ENCODE measurements around the gene SCTR.
"Not testable (repeated sequence)": the region's sequence is repeated elsewhere in the genome, so short reads cannot be mapped to it uniquely, and the experiment has no call there.

Gene SCTR

DNA sequence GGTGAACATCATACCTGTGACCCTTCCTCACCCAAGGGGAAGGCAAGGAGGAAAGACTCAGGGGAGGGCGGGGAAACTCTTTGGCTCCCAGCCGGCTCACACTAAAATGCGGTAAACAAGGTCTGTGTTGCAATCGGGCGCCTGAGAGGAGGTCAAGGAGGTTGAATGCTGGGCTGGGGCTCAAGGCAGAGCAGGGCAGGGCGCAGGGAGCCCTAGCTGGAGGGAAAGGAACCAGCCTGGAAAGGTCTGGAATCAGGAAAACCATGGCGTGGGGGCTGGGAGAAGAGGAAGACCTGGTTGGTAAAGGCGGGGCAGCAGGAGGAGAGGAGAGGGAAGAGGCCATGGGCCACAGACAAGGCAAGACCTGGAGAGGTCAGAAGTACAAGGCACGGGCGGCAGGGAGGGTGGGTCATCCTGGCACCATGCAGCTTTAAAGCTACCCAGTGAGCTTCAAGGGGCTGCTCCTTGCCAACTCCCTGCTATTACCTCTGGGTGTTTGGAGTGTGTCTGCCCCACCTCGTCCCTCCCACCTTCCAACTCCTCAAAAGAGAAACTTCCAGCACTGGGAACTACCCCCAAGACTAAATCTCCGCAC lies 97.4 kb downstream of the SCTR start:
- DNase-seq = no peak

DNA sequence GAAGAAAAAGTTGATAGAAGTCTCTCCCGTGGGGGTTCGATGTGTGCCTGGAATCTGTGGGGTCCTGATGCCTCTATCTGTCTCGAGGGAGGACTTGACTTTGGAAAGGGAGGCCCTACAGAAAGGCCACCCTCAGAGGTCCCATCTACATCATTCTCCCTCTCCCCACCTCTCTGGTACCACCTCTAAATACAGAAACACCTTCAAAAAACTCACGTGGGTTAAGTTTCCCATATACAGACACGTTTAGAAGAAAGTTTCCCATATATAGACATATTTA lies 97.9 kb downstream of the SCTR start:
- DNase-seq = no peak

DNA sequence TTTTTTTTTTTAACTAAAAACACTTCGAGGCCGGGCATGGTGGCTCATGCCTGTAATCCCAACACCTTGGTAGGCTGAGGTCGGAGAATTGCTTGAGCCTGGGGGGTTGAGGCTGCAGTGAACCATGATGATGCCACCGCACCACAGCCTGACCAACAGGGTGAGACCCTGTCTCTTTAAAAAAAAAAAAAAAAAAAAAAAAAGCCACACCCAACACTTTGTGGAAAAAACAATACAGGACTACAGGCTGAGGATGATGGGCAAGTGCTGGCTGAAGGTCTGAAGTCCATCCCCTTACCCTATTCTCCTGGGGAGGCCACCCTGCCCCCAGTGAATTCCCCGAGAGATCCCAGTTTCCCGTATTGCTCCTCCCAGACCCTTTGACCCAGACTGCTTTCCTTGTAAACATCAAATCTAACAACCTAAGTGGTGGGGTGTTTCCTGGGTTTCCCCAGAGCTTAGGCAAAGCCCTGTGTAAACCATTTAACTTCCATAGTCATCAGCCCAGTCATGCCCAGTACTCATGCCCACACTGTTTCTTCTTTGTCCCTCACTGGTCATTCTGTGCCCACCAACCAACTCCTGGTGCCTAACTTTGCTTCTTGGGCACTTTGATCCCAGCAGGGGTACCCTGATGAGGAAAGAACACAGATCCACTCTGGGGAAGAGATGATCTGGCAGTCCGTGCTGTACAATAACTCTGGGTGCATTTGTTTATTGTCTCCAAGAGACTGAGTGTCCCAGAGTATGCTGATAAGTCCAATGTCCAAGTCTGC lies 98.5 kb downstream of the SCTR start:
- no peak for DNase-seq

DNA sequence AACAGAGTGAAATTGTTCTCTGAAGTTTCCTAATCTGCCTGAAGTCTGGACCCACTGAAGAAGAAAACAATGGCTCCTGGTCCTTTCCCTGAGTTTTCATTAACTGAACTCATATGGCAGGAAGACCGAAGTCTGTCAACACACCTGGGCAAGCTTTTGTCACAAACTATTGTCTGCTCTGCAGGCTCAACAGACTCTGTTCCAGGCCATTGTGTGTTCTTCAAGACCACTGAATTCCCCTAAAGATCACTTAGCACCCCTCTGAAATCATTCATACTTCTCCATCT lies 99.2 kb downstream of the SCTR start:
- DNase-seq = no peak

DNA sequence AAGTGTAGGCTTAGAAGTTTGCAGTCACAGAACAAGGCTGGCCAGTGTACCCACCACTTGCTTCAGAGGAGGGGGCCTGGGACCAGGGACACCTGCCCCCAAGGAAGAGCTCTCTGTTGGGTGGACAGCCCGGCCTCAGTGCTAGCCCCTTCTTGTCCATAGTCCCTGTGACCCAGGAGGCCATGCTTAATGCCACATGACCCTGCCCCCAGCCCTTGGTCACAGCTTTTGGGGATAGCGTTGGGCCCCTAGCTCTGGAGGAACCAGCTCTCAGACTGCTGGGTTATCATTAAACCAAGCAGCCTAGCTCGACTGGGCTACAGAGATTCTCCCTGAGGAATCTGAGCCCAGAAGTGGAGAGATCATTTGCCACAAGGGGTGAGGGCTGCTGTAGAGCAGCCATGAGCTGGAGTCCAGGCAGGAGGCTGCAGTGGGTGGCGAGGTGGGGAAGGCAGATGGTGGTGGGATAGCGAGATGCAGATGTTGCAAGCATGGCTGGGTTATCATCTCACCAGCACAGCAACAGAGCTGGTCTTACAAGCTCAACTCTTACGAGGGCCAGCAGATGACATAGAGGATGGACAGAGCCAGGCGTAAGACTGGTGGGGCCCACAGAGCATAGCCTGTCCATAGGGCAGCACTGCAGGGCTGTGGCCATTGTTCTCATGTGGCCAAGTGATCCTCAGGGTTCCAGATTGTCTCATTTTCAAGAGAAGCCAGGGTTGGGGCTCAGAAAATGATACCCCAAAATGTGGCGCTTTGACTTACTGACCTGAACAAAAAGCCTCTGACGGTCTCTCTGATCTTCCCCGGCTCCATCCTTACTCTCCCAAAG lies 99.8 kb downstream of the SCTR start:
- DNase-seq = no peak

DNA sequence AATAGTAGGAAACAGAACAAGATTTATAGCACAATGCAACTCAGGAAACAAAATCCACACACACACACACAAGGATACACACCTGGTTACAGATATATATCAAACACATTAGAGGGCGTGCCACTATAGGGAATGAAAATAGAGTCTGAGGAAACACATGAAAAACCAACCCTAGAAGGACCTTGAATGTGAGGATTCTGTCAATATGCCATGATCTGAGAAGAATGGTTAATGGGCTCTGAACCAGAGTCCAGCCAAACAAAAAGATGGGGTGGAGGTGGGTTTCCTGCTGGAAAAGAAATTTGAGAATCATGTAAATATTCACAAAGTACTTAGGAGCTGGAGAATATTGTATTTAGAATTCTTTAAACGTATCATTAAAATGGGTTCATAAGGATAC lies 100.5 kb downstream of the SCTR start:
- DNase-seq = no peak

DNA sequence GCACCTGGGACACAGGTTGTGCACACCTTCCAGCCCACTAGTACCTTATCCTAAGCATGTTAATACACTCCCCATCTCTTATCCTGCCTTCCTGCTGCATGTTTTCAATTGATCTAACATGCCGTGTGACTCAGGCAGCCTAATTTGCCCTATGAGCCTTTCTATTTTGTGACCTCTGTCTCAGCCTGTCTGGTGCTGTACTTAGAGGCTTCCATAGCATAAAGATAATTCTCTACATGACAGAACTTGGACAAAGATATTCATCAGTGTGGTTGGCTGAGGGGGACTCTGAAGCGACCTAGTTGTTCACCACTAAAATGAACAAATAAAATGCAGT lies 101.2 kb downstream of the SCTR start:
- no peak for DNase-seq

DNA sequence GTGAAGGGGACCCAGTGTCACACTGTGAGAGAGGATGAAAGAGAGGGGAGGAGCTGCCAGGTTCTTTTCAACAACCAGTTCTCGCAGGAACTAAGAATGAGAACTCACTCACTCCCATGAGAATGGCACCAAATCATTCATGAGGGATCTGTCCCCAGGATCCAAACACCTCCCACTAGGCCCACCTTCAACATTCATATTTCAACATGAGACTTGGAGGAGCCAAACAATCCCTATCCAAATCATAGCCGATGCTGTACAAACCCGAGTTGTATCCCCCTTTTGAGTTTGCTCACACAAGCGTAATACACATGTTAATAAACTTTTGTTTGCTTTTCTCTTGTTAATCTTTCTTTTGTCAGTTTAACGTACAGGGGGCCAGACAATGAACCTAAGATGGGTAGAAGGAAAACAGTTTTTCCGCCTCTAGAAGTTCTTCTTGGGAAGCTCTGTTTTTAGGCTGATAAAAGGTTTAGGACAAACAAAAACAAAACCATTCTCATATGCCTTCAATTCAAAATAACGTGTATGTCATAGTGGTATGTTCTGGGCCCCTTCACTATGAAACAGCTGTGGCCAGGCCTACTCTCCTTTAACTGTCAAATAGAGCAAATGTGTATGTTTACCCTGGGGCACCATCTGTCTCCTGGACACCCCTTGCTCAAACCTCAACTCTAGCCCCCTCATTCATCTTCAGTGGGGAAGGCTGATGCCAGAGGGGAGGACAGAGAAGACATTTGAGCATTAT lies 101.7 kb downstream of the SCTR start:
- no peak for DNase-seq

DNA sequence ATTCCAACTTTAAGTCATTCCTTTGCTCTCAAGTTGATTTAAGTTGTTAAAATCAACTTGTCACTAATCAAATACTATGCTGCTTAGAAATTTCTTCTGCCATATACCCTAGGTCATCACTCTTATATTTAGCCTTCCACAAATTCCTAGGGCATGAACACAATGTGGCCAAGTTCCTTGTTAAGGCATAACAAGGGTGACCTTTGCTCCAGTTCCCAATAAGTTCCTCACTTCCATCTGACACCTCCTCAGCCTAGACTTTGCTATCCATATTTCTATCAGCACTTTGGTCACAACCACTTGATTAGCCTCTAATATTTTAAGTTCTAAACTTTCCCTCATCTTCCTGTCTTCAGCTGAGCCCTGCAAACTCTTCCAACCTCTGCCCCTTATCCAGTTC lies 102.5 kb downstream of the SCTR start:
- DNase-seq = no peak

DNA sequence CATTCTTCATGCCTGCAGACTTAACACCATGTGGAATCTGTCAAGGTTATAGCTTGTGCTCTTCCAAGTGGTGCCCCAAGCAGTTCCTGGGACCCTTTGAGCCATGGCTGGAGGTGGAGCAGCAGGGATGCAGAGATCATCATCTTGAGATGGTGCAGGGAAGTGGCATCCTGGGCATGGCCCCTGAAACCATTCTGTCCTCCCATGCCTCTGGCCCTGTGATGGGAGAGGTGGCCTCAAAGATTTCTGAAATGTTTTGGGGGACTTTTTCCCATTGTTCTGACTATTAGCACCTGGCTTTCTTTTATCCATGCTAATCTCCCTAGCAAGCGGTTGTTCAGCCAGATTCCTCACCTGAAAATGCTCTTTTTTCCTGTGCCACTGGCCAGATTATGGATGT lies 103.0 kb downstream of the SCTR start:
- no peak for DNase-seq

DNA sequence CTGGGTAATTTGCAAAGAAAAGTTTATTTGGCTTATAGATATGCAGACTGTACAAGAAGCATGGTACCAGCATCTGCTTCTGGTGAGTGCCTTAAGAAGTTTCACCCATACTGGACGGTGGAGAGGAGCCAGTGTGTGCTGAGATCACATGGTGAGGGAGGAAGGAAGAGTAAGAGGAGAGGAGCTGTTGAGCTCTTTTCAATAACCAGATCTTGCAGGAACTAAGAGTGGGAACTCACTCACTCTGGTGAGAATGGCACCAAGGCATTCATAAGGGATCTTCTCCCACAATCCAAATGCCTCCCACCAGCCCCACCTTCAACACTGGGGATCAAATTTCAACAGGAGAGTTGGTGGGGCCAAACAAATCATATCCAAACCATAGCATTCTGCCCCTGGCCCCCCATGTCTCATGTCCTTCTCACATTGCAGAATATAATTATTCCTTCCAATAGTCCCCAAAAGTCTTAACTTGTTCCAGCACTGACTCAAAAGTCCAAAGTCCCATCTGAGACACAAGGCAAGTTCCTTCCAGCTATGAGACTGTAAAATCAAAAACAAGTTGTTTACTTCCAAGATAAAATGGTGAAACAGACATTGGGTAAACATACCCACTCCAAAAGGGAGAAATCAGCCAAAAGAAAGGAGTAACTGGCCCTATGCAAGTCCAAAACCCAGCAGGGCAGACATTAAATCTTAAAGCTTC lies 104.3 kb downstream of the SCTR start:
- DNase-seq = no peak

DNA sequence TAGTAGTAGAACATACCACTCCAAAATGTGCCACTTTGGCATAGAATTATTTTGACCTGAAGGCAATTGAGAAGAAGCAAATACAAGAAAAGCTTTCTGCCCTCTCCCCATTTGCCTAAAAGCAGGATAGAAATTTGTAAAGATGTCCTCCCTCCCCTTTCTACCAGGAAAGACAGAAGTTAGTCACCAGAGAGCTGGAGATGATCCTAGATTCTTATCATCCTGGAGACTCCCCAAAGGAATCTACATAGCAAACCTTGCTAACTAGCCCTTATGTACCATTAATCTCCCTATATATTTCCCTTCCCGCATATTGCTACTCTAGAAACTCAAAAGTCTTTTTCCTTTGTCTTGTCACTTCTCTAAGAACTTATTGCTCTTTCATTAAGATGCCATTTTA lies 105.2 kb downstream of the SCTR start:
- DNase-seq = no peak

DNA sequence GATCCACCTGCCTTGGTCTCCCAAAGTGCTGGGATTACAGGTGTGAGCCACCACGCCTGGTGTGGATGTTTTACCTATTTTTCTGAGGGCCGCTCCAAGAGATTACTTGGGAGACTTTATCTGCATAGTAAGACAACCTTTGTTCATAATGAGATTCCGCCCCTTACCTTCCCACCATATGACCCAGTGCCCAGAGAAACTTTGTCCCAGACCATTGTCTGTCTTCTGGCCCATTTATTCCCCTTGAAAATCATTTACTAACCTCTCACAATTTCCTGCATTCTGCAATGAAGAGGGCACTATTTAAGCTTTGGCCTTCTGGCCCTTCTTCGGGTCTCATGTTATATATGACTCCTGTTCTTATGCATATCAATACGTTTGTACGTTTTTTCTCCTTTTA lies 106.4 kb downstream of the SCTR start:
- DNase-seq = no peak

DNA sequence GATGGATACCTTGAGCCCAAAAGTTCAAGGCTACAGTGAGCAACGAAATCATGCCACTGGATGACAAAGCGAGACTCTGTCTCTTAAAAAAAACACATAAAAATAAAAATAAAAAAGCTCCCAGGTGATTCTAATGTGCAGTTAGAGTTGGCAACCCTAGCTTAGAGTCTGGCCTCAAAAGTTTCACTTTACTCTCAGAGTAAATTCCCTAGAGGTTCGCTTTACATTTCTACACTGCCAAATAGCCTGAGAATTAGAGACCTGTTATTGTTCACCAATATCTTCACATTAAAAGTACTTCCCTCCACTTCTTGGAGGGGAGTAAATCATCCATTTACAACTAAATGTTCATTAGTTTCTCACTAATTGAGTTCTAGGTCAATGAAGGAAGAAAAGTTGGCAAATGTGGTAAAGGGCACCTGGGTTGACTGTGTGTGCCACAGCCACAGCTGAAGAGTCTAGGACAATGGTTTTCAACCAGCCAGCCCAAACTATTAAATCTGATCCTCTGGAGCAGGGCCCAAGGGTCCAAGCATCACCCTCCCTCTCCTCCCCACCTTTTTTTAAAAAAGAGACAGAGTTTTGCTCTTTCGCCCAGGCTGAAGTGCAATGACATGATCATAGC lies 107.9 kb downstream of the SCTR start:
- no peak for DNase-seq

DNA sequence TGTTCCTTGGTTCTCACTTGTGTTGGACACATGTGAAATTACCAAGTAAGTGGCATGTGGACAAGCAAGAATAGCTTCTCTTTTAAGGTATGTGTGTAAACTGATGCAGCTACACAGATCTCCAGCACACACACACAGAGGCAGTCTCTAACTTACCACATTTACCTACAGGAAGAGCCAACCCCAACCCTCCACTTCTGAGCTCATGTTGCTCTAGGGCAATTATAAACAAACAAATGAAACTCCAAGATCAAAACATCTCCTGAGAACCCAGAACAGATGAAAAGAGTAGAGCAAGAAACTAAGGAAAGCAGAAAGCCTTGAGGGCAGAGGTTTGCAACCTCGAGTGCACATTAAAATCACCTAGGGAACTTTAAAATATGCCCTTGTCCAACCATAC lies 108.7 kb downstream of the SCTR start:
- no peak for DNase-seq

DNA sequence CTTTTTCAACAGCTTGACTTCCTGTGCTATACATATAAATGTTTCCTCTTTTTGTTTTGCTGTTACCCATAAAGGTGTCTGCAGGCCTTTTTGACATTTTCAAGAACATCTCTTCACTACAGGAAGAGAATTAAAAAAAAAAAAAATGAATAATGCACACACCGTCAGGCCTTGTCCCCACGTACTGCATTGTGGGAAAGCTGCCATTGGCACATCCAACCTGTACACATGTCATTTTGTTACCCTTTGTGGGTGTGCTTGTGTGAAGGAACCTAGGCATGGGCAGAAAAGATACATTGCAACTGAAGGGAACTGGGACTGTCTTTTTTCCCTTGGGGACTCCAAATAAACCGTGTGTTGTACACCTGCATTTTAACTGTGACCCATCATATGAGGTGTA lies 109.4 kb downstream of the SCTR start:
- no peak for DNase-seq

DNA sequence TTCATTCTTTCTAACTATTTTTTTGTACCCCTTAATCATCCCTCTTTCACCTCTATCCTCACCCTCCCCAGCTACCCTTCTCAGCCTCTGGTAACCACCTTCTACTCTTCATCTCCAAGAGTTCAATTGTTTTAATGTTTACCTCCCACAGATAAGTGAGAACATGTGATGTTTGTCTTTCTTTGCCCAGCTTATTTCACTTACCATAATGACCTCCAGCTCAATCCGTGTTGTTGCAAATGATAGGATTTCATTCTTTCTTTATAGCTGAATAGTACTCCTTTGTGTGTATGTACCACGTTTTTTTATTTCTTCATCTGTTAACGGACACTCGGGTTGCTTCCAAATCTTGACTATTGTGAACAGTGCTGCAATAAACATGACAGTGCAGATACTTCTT lies 114.8 kb downstream of the SCTR start:
- no peak for DNase-seq

DNA sequence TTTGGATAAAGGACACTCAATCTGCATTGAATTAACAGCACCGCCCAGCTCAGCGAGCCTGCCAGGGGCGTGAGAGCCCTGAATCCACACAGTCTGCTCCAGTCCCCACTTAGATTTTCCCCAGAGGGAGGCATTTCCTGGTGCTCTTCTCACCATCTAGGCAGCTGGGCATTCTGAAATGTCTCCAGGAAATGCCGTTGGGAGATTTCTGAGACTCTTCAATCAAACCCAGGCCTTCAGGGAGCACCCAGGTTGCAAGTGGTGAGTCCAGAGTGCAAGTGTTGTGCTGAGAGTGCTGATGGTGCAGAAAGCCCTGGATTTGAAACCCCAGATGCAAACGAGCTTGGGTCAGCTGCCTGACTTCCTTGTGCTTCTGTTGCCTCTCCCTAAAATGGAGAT lies 116.1 kb downstream of the SCTR start:
- no peak for DNase-seq

DNA sequence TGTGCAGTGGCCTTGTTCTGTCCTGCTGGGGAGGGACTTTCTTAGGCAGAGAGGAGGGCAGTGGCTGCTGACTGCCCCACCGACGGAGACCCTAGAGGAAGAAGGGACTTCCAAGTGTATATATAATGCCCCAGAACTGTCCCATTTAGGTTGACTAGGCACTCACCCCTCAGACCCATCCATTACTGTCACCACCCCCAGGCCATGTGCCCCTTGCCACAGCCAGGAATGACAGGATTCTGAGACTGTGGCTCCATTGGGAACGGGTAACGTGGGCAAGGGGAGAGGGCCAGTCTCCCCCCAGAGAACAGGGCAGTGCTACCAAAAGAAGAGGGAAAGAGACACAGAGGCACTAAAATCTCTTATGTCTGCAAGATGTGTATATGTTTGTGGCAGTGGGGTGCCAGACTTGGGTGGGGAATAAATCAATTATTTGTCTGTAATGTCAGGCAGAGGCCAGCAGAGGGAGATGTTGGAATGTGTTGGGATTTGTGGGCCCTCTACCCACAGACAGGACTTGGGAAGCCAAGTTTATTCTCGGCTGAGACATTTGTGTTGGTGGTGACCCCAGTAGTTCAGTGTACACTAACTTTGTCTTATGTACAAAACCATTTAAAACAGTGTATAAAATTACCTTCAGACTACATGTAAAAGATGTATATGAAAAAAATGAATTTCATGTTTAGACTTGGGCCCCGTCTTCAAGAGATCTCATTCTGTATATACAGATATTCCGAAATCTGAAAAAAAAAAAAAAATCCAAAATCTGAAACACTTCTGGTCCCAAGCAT lies 116.7 kb downstream of the SCTR start:
- DNase-seq = no peak

DNA sequence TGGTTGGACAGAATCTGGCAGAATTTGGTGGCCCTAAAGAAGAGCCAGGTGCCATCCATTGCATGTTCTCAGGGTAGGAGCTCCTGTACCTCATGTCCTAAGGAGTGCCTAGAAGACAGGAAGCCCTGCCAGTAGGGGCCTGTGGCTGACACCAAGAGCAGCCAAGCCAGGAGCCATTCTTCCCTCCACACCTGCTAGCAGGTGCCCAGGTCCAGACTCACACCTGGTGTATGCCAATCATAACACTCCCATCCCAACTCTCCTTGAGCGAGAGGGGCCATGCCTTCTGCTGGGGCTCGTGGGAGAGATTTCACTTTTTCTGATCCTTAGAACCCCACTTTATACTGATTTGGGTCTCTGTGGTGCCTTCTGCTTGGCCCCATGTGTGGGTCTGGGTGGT lies 119.1 kb downstream of the SCTR start:
- no peak for DNase-seq

DNA sequence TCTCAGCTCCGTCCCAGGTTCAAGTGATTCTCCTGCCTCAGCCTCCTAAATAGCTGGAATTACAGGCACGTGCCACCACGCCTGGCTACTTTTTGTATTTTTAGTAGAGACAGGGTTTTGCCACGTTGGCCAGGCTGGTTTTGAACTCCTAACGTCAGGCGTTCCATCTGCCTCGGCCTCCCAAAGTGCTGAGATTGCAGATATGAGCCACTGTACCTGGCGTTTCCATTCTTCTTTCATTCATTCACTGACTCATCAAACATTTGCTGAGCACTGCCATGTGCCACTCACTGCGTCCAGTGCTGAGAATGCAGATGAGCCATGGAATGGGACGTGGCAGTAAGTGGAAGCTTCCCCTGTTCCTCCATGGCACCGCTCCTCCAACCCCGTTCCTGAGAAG lies 120.7 kb downstream of the SCTR start:
- DNase-seq = not testable (repeated sequence)
